GM12878 (cell line): Measurements from ENCODE around the gene FARS2. TPM values are rescaled to one million over a fixed set of nuclear protein-coding genes. Genes with fewer than 3 reads are reported as not detected.

ENCODE experiments used
- ATAC-seq: fragments of 200-7000 bp; cut with Tn5 transposase; 3 replicates; pipeline ENCODE4 v1.9.1; 2020; ENCODE audit warnings: mild to moderate bottlenecking, moderate library complexity
- BruUV-seq: library from RNA; stranded (reverse); fragments of 400-500 nt; replicated peaks from 2 replicates; lab custom pipeline; 2021; lab: Mats Ljungman, UMichigan
- CTCF ChIA-PET: fragments of 300-600 bp; sonication (Branson Sonifier 250); formaldehyde crosslinking; extraction: SDS; loops from one replicate; lab custom pipeline; 2021; ENCODE audit warnings: inconsistent platforms; lab: Yijun Ruan, JAX
- POLR2A ChIA-PET: fragments of 350-600 bp; formaldehyde crosslinking; extraction: SDS; loops from one replicate; lab custom pipeline; 2021; ENCODE audit warnings: inconsistent platforms; lab: Charles Lee
- RAD21 ChIA-PET: fragments of 300-600 bp; sonication (Branson Sonifier 250); formaldehyde crosslinking; loops from one replicate; lab custom pipeline; 2023; ENCODE audit warnings: antibody characterized with exemption; ENCODE audit not compliant: unreplicated experiment; lab: Charles Lee
- SMC1A ChIA-PET: fragments of 300-600 bp; sonication (Branson Sonifier 250); formaldehyde crosslinking; loops from one replicate; lab custom pipeline; 2023; ENCODE audit not compliant: unreplicated experiment, uncharacterized antibody; lab: Charles Lee
- DNase-seq: peaks from one replicate; pipeline ENCODE4 v3.0.0-alpha.2; 2011; ENCODE audit warnings: low read depth, low spot score
- FAIRE-seq: peaks from 3 replicates; lab custom pipeline; 2011; peaks lifted over from hg19 to GRCh38; lab: Jason Lieb, UNC
- H2AFZ ChIP-seq: 2 replicates; pipeline ENCODE4 v1.6.0; 2011; ENCODE audit warnings: low read depth, low read length, control low read depth; ENCODE audit not compliant: control insufficient read depth
- H3K27ac ChIP-seq: 2 replicates; pipeline ENCODE4 v1.5.1; 2011; ENCODE audit warnings: control low read depth; ENCODE audit not compliant: control insufficient read depth, insufficient read depth
- H3K27me3 ChIP-seq, 2 experiments: replicated peaks in 1 of 2; 2 replicates each; pipeline versions ENCODE4 v1.6.0 to v1.6.1; 2011; ENCODE audit warnings: low read length in 1 of 2; ENCODE audit not compliant: control insufficient read depth in 2 of 2, insufficient read depth in 2 of 2
- H3K36me3 ChIP-seq, 2 experiments: 2 replicates each; pipeline ENCODE4 v1.5.1; 2011; ENCODE audit warnings: low read length in 1 of 2; ENCODE audit not compliant: control insufficient read depth in 2 of 2, insufficient read depth in 2 of 2
- H3K4me1 ChIP-seq: 2 replicates; pipeline ENCODE4 v1.6.1; 2011; ENCODE audit warnings: mild to moderate bottlenecking, low read length, moderate library complexity, mixed read lengths; ENCODE audit not compliant: control insufficient read depth, insufficient read depth
- H3K4me2 ChIP-seq: 2 replicates; pipeline ENCODE4 v1.6.0; 2011; ENCODE audit warnings: control low read depth; ENCODE audit not compliant: control insufficient read depth, insufficient read depth
- H3K4me3 ChIP-seq: fragments of 200-600 bp; sonication (generic); 2 replicates; pipeline ENCODE4 v1.5.1; 2016
- H3K79me2 ChIP-seq: 2 replicates; pipeline ENCODE4 v1.6.0; 2011; ENCODE audit warnings: low read length; ENCODE audit not compliant: control insufficient read depth, insufficient read depth
- H3K9ac ChIP-seq: 2 replicates; pipeline ENCODE4 v1.8.0; 2011; ENCODE audit warnings: low read length, control low read depth, mixed read lengths; ENCODE audit not compliant: control insufficient read depth, insufficient read depth
- H3K9me3 ChIP-seq: replicated peaks from 3 replicates; pipeline ENCODE4 v1.5.1; 2011; ENCODE audit warnings: mild to moderate bottlenecking, low read length; ENCODE audit not compliant: control insufficient read depth, insufficient read depth
- H4K20me1 ChIP-seq: 2 replicates; pipeline ENCODE4 v1.6.0; 2011; ENCODE audit not compliant: control insufficient read depth, insufficient read depth
- ESRRA ChIP-seq: IDR thresholded peaks from 2 replicates; pipeline ENCODE4 v1.6.1; 2012; ENCODE audit warnings: mild to moderate bottlenecking, low read length, improper control_type of control experiment
- KLF5 ChIP-seq: fragments of 450-650 bp; IDR thresholded peaks from 2 replicates; pipeline ENCODE4 v1.6.1; 2014; ENCODE audit warnings: mild to moderate bottlenecking; ENCODE audit not compliant: partially characterized antibody
- LARP7 ChIP-seq: fragments of 450-650 bp; IDR thresholded peaks from 2 replicates; pipeline ENCODE4 v1.6.1; 2017; ENCODE audit warnings: mild to moderate bottlenecking
- MXI1 ChIP-seq: fragments of 150-350 bp; IDR thresholded peaks from 2 replicates; pipeline ENCODE4 v1.6.1; 2011; ENCODE audit warnings: low read depth, mild to moderate bottlenecking, inconsistent platforms, low read length, improper control_type of control experiment
- MYC ChIP-seq: IDR thresholded peaks from 2 replicates; pipeline ENCODE4 v1.6.1; 2011; ENCODE audit warnings: mild to moderate bottlenecking, low read length, moderate library complexity, inconsistent platforms; ENCODE audit not compliant: insufficient read depth, insufficient replicate concordance, insufficient read length, severe bottlenecking
- NBN ChIP-seq: fragments of 450-650 bp; IDR thresholded peaks from 2 replicates; pipeline ENCODE4 v1.6.1; 2016
- PAX8 ChIP-seq: fragments of 450-650 bp; IDR thresholded peaks from 2 replicates; pipeline ENCODE4 v1.6.1; 2017; ENCODE audit warnings: mild to moderate bottlenecking, moderate library complexity
- PML ChIP-seq: IDR thresholded peaks from 2 replicates; pipeline ENCODE4 v1.6.1; 2012; ENCODE audit warnings: low read length, inconsistent platforms
- RFX5 ChIP-seq: IDR thresholded peaks from 2 replicates; pipeline ENCODE4 v1.6.1; 2011; ENCODE audit warnings: low read depth, low read length, improper control_type of control experiment
- SIX5 ChIP-seq: IDR thresholded peaks from 2 replicates; pipeline ENCODE4 v1.6.1; 2011; ENCODE audit warnings: mild to moderate bottlenecking, low read depth, low read length, moderate library complexity; ENCODE audit not compliant: severe bottlenecking
- TARDBP ChIP-seq: IDR thresholded peaks from 2 replicates; pipeline ENCODE4 v1.6.1; 2016; ENCODE audit warnings: borderline replicate concordance
- TCF3 ChIP-seq: IDR thresholded peaks from 2 replicates; pipeline ENCODE4 v1.6.1; 2012; ENCODE audit warnings: low read depth, mild to moderate bottlenecking, low read length, borderline replicate concordance; ENCODE audit not compliant: insufficient read depth
- YY1 ChIP-seq: IDR thresholded peaks from 2 replicates; pipeline ENCODE4 v1.6.1; 2011; ENCODE audit warnings: low read depth, mild to moderate bottlenecking, low read length
- WGBS: methylation state at CpG from one replicate; pipeline ENCODE4 v1.1.6; 2016; ENCODE audit warnings: low lambda C conversion rate; ENCODE audit not compliant: insufficient replicate concordance, insufficient coverage; ENCODE audit errors: missing lambda C conversion rate; 5-methylcytosine and 5-hydroxymethylcytosine counted together
- in situ Hi-C: fragments of 300-500 bp; cut with MboI; formaldehyde crosslinking; loops from 9 replicates; pipeline ENCODE4 v1.14.3; 2018; ENCODE audit warnings: mixed read lengths
- intact Hi-C: fragments of 100-400 bp; cut with micrococcal nuclease; formaldehyde crosslinking; loops from one replicate; pipeline ENCODE4 v1.14.2; 2022; ENCODE audit not compliant: unreplicated experiment
- polyA plus RNA-seq, 11 experiments: library from polyadenylated mRNA; depleted of rRNA in 4 of 11; unstranded in 6 of 11; stranded (reverse) in 5 of 11; fragments of >200 nt; fragmentation: Nextera tagmentation in 4 of 11; fragmentation: Illumina TruSeq in 1 of 11; extraction: Ambion mirVana in 4 of 11; extraction: Trizol in 1 of 11; gene quantifications; 1 replicate in 1 of 11; 2 replicates in 10 of 11; pipeline versions ENCODE4 v1.2.1 to v1.2.3, GENCODE V29; 2011 to 2016; ENCODE audit warnings: inconsistent platforms in 2 of 11, missing spikeins in 2 of 11, low read depth in 1 of 11
- total RNA-seq, 4 experiments: library from RNA; depleted of rRNA in 3 of 4; stranded (reverse); fragments of >200 nt in 3 of 4; fragmentation: Illumina TruSeq in 1 of 4; extraction: Trizol in 1 of 4; gene quantifications; 2 replicates each; pipeline versions ENCODE4 v1.2.1 to v1.2.3, GENCODE V29; 2013 to 2021
- TF ChIP-seq, protein P1 (sequence below): fragments of 450-650 bp; IDR thresholded peaks from 2 replicates; pipeline ENCODE4 v1.6.1; 2016; ENCODE audit warnings: mild to moderate bottlenecking, moderate library complexity, borderline replicate concordance
- TF ChIP-seq, protein P2 (sequence below): IDR thresholded peaks from 2 replicates; pipeline ENCODE4 v1.6.1; 2012; ENCODE audit warnings: low read depth, low read length, improper control_type of control experiment
- TF ChIP-seq, protein P3 (sequence below): fragments of 450-650 bp; IDR thresholded peaks from 2 replicates; pipeline ENCODE4 v1.6.1; 2016; ENCODE audit warnings: mild to moderate bottlenecking
- TF ChIP-seq, protein P4 (sequence below): IDR thresholded peaks from 2 replicates; pipeline ENCODE4 v1.6.1; 2012; ENCODE audit warnings: low read depth, low read length, improper control_type of control experiment
- TF ChIP-seq, protein P5 (sequence below): IDR thresholded peaks from 2 replicates; pipeline ENCODE4 v1.6.1; 2011; ENCODE audit warnings: mild to moderate bottlenecking, low read depth, low read length, moderate library complexity; ENCODE audit not compliant: insufficient replicate concordance

Gene FARS2
- total and polyA plus RNA-seq, 10 of the 15 experiments (the other 5 are each of a cell fraction or from before 2014, with no cell fraction given) = 16.8 to 46.7 (median 25.6) TPM

DNA sequence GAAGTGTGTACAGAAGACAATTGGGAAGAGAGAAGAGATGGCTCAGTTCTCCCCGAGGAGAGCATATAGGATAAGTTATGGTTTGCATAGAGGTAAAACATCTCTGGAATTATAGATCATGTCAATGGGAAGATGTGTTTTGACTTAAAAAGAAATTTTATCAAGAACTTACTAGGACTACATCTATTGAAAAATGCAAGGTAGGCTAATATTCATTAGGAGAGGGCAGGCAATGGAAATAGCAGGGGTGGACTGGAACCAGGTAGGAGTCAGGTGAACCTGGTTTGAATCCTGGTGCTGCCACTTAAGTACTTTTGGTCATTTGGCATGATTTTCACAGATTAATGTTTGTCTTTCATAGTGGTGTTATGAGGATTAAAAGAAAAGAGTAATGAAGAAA is 96.2 kb downstream of the FARS2 start:
- CTCF ChIA-PET = interaction anchor here (0.7 kb wide), 1 partner anchor 214 kb away, joined by 3 read pairs; no protein-coding TSS in a partner anchor
- FAIRE-seq = no peak
- TF ChIP-seq TARDBP (no peak), PAX8 (no peak), NBN (no peak), TCF3 (no peak), KLF5 (no peak), LARP7 (no peak), SIX5 (no peak), ESRRA (no peak), MXI1 (no peak), YY1 (no peak), RFX5 (no peak), PML (no peak), MYC (no peak)
- TF ChIP-seq, protein P1, sequence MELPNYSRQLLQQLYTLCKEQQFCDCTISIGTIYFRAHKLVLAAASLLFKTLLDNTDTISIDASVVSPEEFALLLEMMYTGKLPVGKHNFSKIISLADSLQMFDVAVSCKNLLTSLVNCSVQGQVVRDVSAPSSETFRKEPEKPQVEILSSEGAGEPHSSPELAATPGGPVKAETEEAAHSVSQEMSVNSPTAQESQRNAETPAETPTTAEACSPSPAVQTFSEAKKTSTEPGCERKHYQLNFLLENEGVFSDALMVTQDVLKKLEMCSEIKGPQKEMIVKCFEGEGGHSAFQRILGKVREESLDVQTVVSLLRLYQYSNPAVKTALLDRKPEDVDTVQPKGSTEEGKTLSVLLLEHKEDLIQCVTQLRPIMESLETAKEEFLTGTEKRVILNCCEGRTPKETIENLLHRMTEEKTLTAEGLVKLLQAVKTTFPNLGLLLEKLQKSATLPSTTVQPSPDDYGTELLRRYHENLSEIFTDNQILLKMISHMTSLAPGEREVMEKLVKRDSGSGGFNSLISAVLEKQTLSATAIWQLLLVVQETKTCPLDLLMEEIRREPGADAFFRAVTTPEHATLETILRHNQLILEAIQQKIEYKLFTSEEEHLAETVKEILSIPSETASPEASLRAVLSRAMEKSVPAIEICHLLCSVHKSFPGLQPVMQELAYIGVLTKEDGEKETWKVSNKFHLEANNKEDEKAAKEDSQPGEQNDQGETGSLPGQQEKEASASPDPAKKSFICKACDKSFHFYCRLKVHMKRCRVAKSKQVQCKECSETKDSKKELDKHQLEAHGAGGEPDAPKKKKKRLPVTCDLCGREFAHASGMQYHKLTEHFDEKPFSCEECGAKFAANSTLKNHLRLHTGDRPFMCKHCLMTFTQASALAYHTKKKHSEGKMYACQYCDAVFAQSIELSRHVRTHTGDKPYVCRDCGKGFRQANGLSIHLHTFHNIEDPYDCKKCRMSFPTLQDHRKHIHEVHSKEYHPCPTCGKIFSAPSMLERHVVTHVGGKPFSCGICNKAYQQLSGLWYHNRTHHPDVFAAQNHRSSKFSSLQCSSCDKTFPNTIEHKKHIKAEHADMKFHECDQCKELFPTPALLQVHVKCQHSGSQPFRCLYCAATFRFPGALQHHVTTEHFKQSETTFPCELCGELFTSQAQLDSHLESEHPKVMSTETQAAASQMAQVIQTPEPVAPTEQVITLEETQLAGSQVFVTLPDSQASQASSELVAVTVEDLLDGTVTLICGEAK = no peak
- TF ChIP-seq, protein P2, sequence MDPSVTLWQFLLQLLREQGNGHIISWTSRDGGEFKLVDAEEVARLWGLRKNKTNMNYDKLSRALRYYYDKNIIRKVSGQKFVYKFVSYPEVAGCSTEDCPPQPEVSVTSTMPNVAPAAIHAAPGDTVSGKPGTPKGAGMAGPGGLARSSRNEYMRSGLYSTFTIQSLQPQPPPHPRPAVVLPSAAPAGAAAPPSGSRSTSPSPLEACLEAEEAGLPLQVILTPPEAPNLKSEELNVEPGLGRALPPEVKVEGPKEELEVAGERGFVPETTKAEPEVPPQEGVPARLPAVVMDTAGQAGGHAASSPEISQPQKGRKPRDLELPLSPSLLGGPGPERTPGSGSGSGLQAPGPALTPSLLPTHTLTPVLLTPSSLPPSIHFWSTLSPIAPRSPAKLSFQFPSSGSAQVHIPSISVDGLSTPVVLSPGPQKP = no peak
- TF ChIP-seq, protein P3, sequence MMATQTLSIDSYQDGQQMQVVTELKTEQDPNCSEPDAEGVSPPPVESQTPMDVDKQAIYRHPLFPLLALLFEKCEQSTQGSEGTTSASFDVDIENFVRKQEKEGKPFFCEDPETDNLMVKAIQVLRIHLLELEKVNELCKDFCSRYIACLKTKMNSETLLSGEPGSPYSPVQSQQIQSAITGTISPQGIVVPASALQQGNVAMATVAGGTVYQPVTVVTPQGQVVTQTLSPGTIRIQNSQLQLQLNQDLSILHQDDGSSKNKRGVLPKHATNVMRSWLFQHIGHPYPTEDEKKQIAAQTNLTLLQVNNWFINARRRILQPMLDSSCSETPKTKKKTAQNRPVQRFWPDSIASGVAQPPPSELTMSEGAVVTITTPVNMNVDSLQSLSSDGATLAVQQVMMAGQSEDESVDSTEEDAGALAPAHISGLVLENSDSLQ = no peak
- TF ChIP-seq, protein P4, sequence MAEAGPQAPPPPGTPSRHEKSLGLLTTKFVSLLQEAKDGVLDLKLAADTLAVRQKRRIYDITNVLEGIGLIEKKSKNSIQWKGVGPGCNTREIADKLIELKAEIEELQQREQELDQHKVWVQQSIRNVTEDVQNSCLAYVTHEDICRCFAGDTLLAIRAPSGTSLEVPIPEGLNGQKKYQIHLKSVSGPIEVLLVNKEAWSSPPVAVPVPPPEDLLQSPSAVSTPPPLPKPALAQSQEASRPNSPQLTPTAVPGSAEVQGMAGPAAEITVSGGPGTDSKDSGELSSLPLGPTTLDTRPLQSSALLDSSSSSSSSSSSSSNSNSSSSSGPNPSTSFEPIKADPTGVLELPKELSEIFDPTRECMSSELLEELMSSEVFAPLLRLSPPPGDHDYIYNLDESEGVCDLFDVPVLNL = no peak
- TF ChIP-seq, protein P5, sequence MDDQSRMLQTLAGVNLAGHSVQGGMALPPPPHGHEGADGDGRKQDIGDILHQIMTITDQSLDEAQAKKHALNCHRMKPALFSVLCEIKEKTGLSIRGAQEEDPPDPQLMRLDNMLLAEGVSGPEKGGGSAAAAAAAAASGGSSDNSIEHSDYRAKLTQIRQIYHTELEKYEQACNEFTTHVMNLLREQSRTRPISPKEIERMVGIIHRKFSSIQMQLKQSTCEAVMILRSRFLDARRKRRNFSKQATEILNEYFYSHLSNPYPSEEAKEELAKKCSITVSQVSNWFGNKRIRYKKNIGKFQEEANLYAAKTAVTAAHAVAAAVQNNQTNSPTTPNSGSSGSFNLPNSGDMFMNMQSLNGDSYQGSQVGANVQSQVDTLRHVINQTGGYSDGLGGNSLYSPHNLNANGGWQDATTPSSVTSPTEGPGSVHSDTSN = no peak

More for the DNA sequence above, 96.2 kb downstream of the FARS2 start:
- Histone ChIP-seq H3K27me3 (no peaks in the 10 kb centered on the region), H3K79me2 (no peaks in the 10 kb centered on the region), H4K20me1 (no peaks in the 10 kb centered on the region), H3K9ac (no peak overlapping the region), H3K36me3 (no peaks in the 10 kb centered on the region), H3K4me3 (no peak overlapping the region), H3K27ac (no peak overlapping the region), H3K9me3 (no peaks in the 10 kb centered on the region), H2AFZ (no peak overlapping the region), H3K4me2 (no peak overlapping the region), H3K4me1 (peaks cover 3% of the 10 kb centered on the region; the same call in 1 of the 2 replicates)
- WGBS = 100% methylated on average over 1 of the region's 1 CpG
- intact Hi-C loops (no loop called here), in situ Hi-C loops (no loop called here)
- ATAC-seq (no peak), DNase-seq (no peak)
- ChIA-PET RAD21 (no interaction called here), POLR2A (no interaction called here), SMC1A (no interaction called here)
- no TSS peak for BruUV-seq
